ENCODE measurements around the gene POLD1. TPM values are rescaled to one million over a fixed set of nuclear protein-coding genes. Genes with fewer than 3 reads are reported as not detected.

The POLD1 gene
- total and polyA plus RNA-seq, 7 donors: 4.5 to 9.7 (median 6.9) TPM

GRCh38 chr19:50427318-50427925 lies 43.3 kb downstream of the POLD1 start:
- no peaks in the 10 kb centered on the region for H3K36me3 ChIP-seq (ENCODE audit: insufficient read depth in 1 of 2, low read depth in 1 of 2)
- peaks cover 0 to 7% (median 4%) of the 10 kb centered on the region in 3 donors for H3K27me3 ChIP-seq (ENCODE audit: insufficient read depth in 3 of 3, low read length in 2 of 3)
- no peak for ATAC-seq
- no peaks in the 10 kb centered on the region for H3K9me3 ChIP-seq
- peak overlapping the region; percentile 66 for H3K27ac ChIP-seq
- peak overlapping the region; percentile 47 for H3K4me3 ChIP-seq
- intact Hi-C loops (cut with DNase I): loop anchor here in 1 of 2 donors (5.0 kb wide), 1 partner anchor 40 kb away; no protein-coding TSS in a partner anchor
- WGBS, 3 donors: 75 to 83% (median 82%) methylated on average over 24 to 26 of the region's 26 CpGs
- DNase-seq: peak in 1 of 2 donors; percentile 39
- TF ChIP-seq CTCF (IDR thresholded peaks at IDR 0.05): no peak
- H3K4me1 ChIP-seq: peaks cover 14% of the 10 kb centered on the region

DNA sequence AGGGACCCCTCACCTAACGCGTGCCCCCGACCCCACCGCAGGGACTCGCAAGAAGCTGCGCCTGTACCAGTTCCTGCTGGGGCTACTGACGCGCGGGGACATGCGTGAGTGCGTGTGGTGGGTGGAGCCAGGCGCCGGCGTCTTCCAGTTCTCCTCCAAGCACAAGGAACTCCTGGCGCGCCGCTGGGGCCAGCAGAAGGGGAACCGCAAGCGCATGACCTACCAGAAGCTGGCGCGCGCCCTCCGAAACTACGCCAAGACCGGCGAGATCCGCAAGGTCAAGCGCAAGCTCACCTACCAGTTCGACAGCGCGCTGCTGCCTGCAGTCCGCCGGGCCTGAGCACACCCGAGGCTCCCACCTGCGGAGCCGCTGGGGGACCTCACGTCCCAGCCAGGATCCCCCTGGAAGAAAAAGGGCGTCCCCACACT lies 43.9 kb downstream of the POLD1 start:
- peaks cover 18% of the 10 kb centered on the region for H3K4me1 ChIP-seq
- DNase-seq (peak; percentile 86 to 94), ATAC-seq (peak; percentile 62 to 77 (median 68))
- no peaks in the 10 kb centered on the region for H3K36me3 ChIP-seq (ENCODE audit: insufficient read depth in 1 of 2, low read depth in 1 of 2)
- peak overlapping the region; percentile 47 for H3K4me3 ChIP-seq
- peak overlapping the region; percentile 66 for H3K27ac ChIP-seq
- TF ChIP-seq CTCF (IDR thresholded peaks at IDR 0.05): no peak
- intact Hi-C loops (cut with DNase I): loop anchor here in 1 of 2 donors (5.0 kb wide), 1 partner anchor 41 kb away; no protein-coding TSS in a partner anchor
- H3K9me3 ChIP-seq: no peaks in the 10 kb centered on the region
- 5 to 8% (median 7%) methylated on average over 25 to 38 of the region's 38 CpGs for WGBS, 3 donors
- H3K27me3 ChIP-seq (ENCODE audit: insufficient read depth in 3 of 3, low read length in 2 of 3): peaks cover 0 to 10% (median 0%) of the 10 kb centered on the region in 3 donors

DNA sequence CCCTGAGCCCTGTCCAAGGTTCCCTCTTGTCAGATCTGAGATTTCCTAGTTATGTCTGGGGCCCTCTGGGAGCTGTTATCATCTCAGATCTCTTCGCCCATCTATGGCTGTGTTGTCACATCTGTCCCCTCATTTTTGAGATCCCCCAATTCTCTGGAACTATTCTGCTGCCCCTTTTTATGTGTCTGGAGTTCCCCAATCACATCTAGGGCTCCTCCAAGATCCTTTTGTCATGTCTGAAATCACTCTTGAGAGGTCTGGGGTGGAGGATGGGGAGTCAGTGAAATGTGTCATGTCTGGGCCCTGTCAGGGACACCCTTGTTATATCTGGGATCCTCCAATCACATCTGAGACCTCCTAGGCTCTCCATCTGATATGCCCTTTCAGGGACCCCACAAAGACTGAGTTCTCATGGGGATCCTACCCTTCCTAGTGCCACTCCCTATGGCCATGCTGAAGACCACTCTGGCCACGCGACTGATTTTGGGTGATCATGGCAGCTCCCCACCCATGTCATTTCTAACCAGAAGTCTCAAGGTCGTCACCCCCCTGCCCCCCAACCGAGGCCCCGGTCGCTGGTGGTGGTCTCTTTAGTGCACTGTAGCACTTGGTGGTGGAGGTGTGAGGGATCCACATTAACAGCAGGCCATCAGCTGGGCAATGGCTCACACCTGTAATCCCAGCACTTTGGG lies 44.8 kb downstream of the POLD1 start:
- H3K4me1 ChIP-seq: peaks cover 18% of the 10 kb centered on the region
- DNase-seq: no peak
- intact Hi-C loops (cut with DNase I): loop anchor here in 1 of 2 donors (5.0 kb wide), 1 partner anchor 42 kb away; no protein-coding TSS in a partner anchor
- no peaks in the 10 kb centered on the region for H3K36me3 ChIP-seq (ENCODE audit: insufficient read depth in 1 of 2, low read depth in 1 of 2)
- no peak for TF ChIP-seq CTCF (IDR thresholded peaks at IDR 0.05)
- H3K9me3 ChIP-seq: no peaks in the 10 kb centered on the region
- 80 to 87% (median 83%) methylated on average over 7 of the region's 7 CpGs for WGBS, 3 donors
- no peak for ATAC-seq
- H3K27me3 ChIP-seq (ENCODE audit: insufficient read depth in 3 of 3, low read length in 2 of 3): peaks cover 0 to 11% (median 0%) of the 10 kb centered on the region in 3 donors
- peak overlapping the region; percentile 66 for H3K27ac ChIP-seq
- H3K4me3 ChIP-seq: no peak overlapping the region

- DNase-seq (no peak), ATAC-seq (no peak)
- Histone ChIP-seq H3K4me3 (peak overlapping the region; percentile 79), H3K9me3 (no peaks in the 10 kb centered on the region), H3K27ac (peak overlapping the region; percentile 87), H3K27me3 (ENCODE audit: insufficient read depth in 3 of 3, low read length in 2 of 3) (peaks cover 0 to 11% (median 0%) of the 10 kb centered on the region in 3 donors), H3K4me1 (peaks cover 18% of the 10 kb centered on the region), H3K36me3 (ENCODE audit: insufficient read depth in 1 of 2, low read depth in 1 of 2) (peaks cover 0 to 9% of the 10 kb centered on the region in 2 donors)
- TF ChIP-seq CTCF (IDR thresholded peaks at IDR 0.05): no peak
- intact Hi-C loops (cut with DNase I): no loop called here
- WGBS, 3 donors: 20 to 24% (median 20%) methylated on average over 13 of the region's 13 CpGs
Measured at GRCh38 chr19:50430888-50431342, 46.8 kb downstream of the POLD1 start.

Data from psoas muscle (tissue), 8 donors.